ENCODE measurements around the gene DDI1. TPM values are rescaled to one million over a fixed set of nuclear protein-coding genes. Genes with fewer than 3 reads are reported as not detected.

Gene DDI1
- polyA plus RNA-seq, 3 donors = not detected

- Histone ChIP-seq H3K36me3 (replicated peaks in 1 of 2; ENCODE audit: control insufficient read depth in 1 of 2, insufficient read depth in 2 of 2, low read length in 2 of 2) (no peaks in the 10 kb centered on the region), H4K20me1 (ENCODE audit: insufficient read depth, low read length) (no peaks in the 10 kb centered on the region), H3K9me3 (replicated peaks in 1 of 2; ENCODE audit: control insufficient read depth in 1 of 2, insufficient read depth in 1 of 2, low read length in 2 of 2) (no peaks in the 10 kb centered on the region), H3K4me3 (replicated peaks in 1 of 3; ENCODE audit: low read depth in 2 of 3, low read length in 3 of 3) (no peak overlapping the region), H3K9ac (ENCODE audit: insufficient read depth, low read length, poor library complexity, severe bottlenecking) (no peak overlapping the region), H3K4me2 (replicated peaks; ENCODE audit: extremely low read depth, low read length, poor library complexity, severe bottlenecking) (no peak overlapping the region), H3K27me3 (ENCODE audit: control insufficient read depth in 2 of 2, insufficient read depth in 2 of 2, low read length in 2 of 2) (no peaks in the 10 kb centered on the region), H2AFZ (ENCODE audit: insufficient read depth, low read depth, low read length, poor library complexity, severe bottlenecking) (no peak overlapping the region), H3K79me2 (ENCODE audit: insufficient read depth, low read length) (no peaks in the 10 kb centered on the region), H3K27ac (ENCODE audit: low read depth in 1 of 2, low read length in 2 of 2) (no peak overlapping the region), H3K4me1 (ENCODE audit: control insufficient read depth in 1 of 2, insufficient read depth in 2 of 2, low read length in 2 of 2) (no peaks in the 10 kb centered on the region)
- Mint-ChIP-seq H3K9me3 (no peaks in the 10 kb centered on the region), H3K36me3 (no peaks in the 10 kb centered on the region), H3K4me3 (no peak overlapping the region), H3K27ac (no peak overlapping the region), H3K4me1 (no peaks in the 10 kb centered on the region), H3K27me3 (ENCODE audit: low read depth in 3 of 3) (no peaks in the 10 kb centered on the region)
- no peak for DNase-seq
- TF ChIP-seq CTCF (IDR thresholded peaks at IDR 0.05) = no peak
- WGBS (ENCODE audit: insufficient coverage) = no CpG with 5 or more reads among the region's 5 CpGs
- intact Hi-C loops (cut with micrococcal nuclease) = no loop called here
These were observed 50.2 kb downstream of the DDI1 start for GRCh38 chr11:104086621-104087020.

Other genes with a start within 250 kb of the DDI1 start
- gene PDGFD, start 127.5 kb downstream of the DDI1 start, polyA plus RNA-seq = under 1 TPM in 2 of 3 donors, not detected in 1; 0.05 to 0.15 TPM